LNCaP clone FGC (cell line): ENCODE data around the gene C1QTNF8.

Experiments
- DNase-seq: peaks from one replicate; pipeline ENCODE4 v3.0.0-alpha.2; 2011; ENCODE audit warnings: low read depth
- H3K4me3 ChIP-seq: 2 replicates; pipeline ENCODE4 v1.5.1; 2011; ENCODE audit warnings: mild to moderate bottlenecking, low read depth, low read length, control low read depth
- CTCF ChIP-seq: IDR thresholded peaks from 2 replicates; pipeline ENCODE4 v1.5.1; 2012; ENCODE audit warnings: mild to moderate bottlenecking; ENCODE audit not compliant: control insufficient read depth, insufficient read depth; ENCODE audit errors: extremely low read depth

The C1QTNF8 gene

GRCh38 chr16:1117926-1118325 is 21.9 kb upstream of the C1QTNF8 start:
- no peak for TF ChIP-seq CTCF
- no peak for DNase-seq
- H3K4me3 ChIP-seq, result no peak overlapping the region

GRCh38 chr16:1117176-1117900 is 21.3 kb upstream of the C1QTNF8 start:
- no peak for TF ChIP-seq CTCF
- no peak for DNase-seq
- H3K4me3 ChIP-seq, result no peak overlapping the region

DNA sequence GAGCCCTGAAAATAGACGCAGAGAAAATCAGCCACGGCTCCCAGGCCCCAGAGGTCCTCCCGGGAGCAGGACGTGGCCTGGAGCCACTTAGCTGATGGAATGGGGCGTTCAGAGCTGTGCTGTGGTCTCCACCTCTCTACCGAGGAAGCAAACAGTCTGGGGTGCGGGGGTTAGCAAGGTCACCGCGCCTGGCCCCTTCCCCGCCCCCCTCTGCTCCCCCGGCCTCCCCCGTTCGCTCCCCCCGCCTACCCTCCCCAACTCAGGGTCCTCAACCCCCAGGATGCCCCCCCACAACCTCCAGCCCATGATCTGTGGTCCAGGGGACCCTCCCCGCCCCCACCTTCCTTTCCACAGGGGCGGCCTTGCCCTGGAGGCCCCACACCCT is 20.6 kb upstream of the C1QTNF8 start:
- no peak for DNase-seq
- no peak overlapping the region for H3K4me3 ChIP-seq
- TF ChIP-seq CTCF, result no peak

- no peak for TF ChIP-seq CTCF
- no peak for DNase-seq
- no peak overlapping the region for H3K4me3 ChIP-seq
Observed at GRCh38 chr16:1113889-1114526, 18.0 kb upstream of the C1QTNF8 start.

GRCh38 chr16:1113489-1113888 is 17.4 kb upstream of the C1QTNF8 start:
- TF ChIP-seq CTCF, result no peak

DNA sequence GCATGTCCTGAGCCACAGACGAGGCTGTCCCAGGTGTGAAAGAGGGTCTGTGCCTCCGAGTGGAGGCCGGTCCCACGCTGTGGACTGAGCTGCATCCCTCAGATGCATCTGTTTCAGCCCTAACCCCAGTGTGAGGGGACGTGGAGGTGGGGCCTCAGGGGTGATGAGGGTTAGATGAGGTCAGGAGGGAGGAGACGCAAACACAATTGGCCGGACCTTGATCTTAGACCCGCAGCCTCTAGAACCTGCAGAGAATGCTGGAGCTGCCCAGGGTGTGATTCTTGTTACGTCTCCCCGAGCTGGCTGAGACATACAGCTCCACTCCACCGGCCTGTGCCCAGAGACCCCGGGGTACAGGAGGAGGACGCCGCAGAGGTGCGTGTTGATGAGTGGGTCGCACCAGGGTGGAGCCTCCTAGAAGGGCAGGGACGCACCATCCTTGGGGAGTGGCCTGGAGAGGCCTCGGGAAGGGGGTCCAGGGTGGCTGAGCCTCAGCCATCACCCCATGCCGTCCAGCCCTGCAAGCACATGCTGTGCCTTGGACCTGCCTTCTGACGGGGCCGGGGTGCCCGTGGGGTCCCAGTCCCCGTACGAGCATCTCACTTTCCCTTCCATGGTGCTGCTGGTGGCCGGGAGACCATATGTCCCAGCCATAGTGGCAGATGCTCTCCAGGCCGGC is 16.6 kb upstream of the C1QTNF8 start:
- no peak overlapping the region for H3K4me3 ChIP-seq
- no peak for DNase-seq
- no peak for TF ChIP-seq CTCF

More at GRCh38 chr16:1113489-1113888, 17.4 kb upstream of the C1QTNF8 start:
- no peak overlapping the region for H3K4me3 ChIP-seq
- no peak for DNase-seq
